ENCODE data around the gene THSD4. TPM values are rescaled to one million over a fixed set of nuclear protein-coding genes. Genes with fewer than 3 reads are reported as not detected.

Gene THSD4
- total and polyA plus RNA-seq, 3 experiments from 2014 or later = not detected

DNA sequence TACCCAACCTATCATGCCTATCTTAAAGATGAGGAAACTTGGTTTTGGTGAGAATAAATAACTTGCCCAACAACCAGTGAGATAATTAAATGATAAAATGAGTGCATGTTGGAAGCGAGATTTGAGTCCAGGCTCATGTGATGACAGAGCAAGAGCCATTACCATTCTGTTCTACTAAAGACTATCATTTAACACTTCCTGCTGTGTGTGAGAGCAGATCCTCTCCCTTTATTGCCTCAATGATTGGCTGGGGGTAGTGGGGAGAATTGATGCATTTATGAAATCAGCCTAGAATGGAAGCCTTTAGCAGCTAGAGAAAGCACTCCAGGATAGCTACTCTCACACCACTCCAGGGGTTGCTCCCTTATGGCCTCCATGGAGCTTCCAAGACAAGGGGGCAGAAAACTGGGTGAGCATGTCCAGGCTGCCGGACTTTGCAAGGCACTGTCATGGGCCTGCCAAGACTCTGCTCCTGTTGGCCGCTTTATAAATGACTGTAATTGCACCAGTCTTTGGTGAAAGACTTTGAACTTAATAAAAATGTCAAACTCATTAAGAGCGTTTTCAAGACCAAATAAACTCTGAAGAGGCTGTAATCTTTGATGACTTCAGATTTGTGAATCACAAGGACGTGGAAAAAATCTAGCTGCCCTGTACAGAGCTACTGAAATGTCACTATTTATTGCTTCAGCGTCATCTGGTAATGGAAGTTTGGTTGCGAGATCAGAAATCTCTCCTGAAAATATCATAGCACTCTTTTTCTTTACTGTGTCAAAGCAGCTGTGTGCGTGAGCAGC is 486.0 kb downstream of the THSD4 start:
- Mint-ChIP-seq H3K36me3 (no peaks in the 10 kb centered on the region), H3K27me3 (peaks cover 4 to 26% of the 10 kb centered on the region in 2 donors), H3K4me1 (no peaks in the 10 kb centered on the region), H3K9me3 (peaks cover 3 to 8% (median 5%) of the 10 kb centered on the region in 5 donors), H3K27ac (no peak overlapping the region), H3K4me3 (no peak overlapping the region)
- Histone ChIP-seq H3K4me1 (ENCODE audit: insufficient read depth, low read length) (no peaks in the 10 kb centered on the region), H3K36me3 (ENCODE audit: insufficient read depth, low read length) (no peaks in the 10 kb centered on the region), H3K27me3 (ENCODE audit: insufficient read depth, low read length, poor library complexity, severe bottlenecking) (no peaks in the 10 kb centered on the region), H3K27ac (ENCODE audit: low read depth, low read length) (no peak overlapping the region), H3K4me3 (ENCODE audit: low read length) (no peak overlapping the region), H3K9me3 (ENCODE audit: low read length) (no peaks in the 10 kb centered on the region)
- DNase-seq = no peak
- CTCF ChIA-PET = no interaction called here
- POLR2A ChIA-PET = no interaction called here

DNA sequence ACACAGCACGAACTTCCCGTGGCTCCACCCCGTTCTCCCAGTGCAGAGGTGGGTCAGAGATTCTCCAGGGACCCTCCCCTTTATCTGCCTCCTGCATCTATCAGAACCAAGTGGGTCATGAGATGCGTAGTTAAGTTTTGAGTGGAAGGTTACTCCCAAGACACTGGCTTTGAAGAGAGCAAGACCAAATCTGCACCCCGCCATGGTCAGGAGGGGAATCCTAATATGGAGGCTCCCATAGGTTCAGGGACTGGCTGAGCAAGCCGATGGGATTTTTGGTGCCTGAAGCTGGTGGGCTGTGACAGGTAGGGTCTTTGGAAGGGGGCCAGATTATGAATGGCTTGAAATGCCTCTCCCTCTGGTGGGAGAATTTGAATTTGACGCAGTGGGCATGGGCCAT is 488.1 kb downstream of the THSD4 start:
- no peaks in the 10 kb centered on the region for H3K36me3 ChIP-seq (ENCODE audit: insufficient read depth, low read length)
- H3K27me3 Mint-ChIP-seq = peaks cover 7 to 27% of the 10 kb centered on the region in 2 donors
- H3K27ac Mint-ChIP-seq = no peak overlapping the region
- H3K27me3 ChIP-seq (ENCODE audit: insufficient read depth, low read length, poor library complexity, severe bottlenecking) = no peaks in the 10 kb centered on the region
- CTCF ChIA-PET = no interaction called here
- H3K4me3 ChIP-seq (ENCODE audit: low read length) = no peak overlapping the region
- DNase-seq = no peak
- H3K9me3 Mint-ChIP-seq = peaks cover 5 to 8% (median 5%) of the 10 kb centered on the region in 5 donors
- POLR2A ChIA-PET = no interaction called here
- H3K9me3 ChIP-seq (ENCODE audit: low read length) = no peaks in the 10 kb centered on the region
- no peaks in the 10 kb centered on the region for H3K4me1 ChIP-seq (ENCODE audit: insufficient read depth, low read length)
- H3K4me1 Mint-ChIP-seq = no peaks in the 10 kb centered on the region
- no peaks in the 10 kb centered on the region for H3K36me3 Mint-ChIP-seq
- no peak overlapping the region for H3K4me3 Mint-ChIP-seq
- H3K27ac ChIP-seq (ENCODE audit: low read depth, low read length) = no peak overlapping the region

- no peak for DNase-seq
- CTCF ChIA-PET = no interaction called here
- Histone ChIP-seq H3K27me3 (ENCODE audit: insufficient read depth, low read length, poor library complexity, severe bottlenecking) (no peaks in the 10 kb centered on the region), H3K4me3 (ENCODE audit: low read length) (no peak overlapping the region), H3K36me3 (ENCODE audit: insufficient read depth, low read length) (no peaks in the 10 kb centered on the region), H3K27ac (ENCODE audit: low read depth, low read length) (no peak overlapping the region), H3K4me1 (ENCODE audit: insufficient read depth, low read length) (no peaks in the 10 kb centered on the region), H3K9me3 (ENCODE audit: low read length) (no peaks in the 10 kb centered on the region)
- H3K27me3 Mint-ChIP-seq = peaks cover 7 to 24% of the 10 kb centered on the region in 2 donors
- H3K27ac Mint-ChIP-seq = no peak overlapping the region
- H3K4me3 Mint-ChIP-seq = no peak overlapping the region
- H3K36me3 Mint-ChIP-seq = no peaks in the 10 kb centered on the region
- POLR2A ChIA-PET = no interaction called here
- H3K4me1 Mint-ChIP-seq = no peaks in the 10 kb centered on the region
- peaks cover 5 to 8% (median 5%) of the 10 kb centered on the region in 5 donors for H3K9me3 Mint-ChIP-seq
Observed at GRCh38 chr15:71607383-71607782, 492.1 kb downstream of the THSD4 start.

GRCh38 chr15:71610728-71611552 is 495.7 kb downstream of the THSD4 start:
- Histone ChIP-seq H3K36me3 (ENCODE audit: insufficient read depth, low read length) (no peaks in the 10 kb centered on the region), H3K9me3 (ENCODE audit: low read length) (no peaks in the 10 kb centered on the region), H3K4me1 (ENCODE audit: insufficient read depth, low read length) (no peaks in the 10 kb centered on the region), H3K4me3 (ENCODE audit: low read length) (no peak overlapping the region), H3K27me3 (ENCODE audit: insufficient read depth, low read length, poor library complexity, severe bottlenecking) (no peaks in the 10 kb centered on the region), H3K27ac (ENCODE audit: low read depth, low read length) (no peak overlapping the region)
- POLR2A ChIA-PET = no interaction called here
- DNase-seq = no peak
- Mint-ChIP-seq H3K36me3 (no peaks in the 10 kb centered on the region), H3K27me3 (peaks cover 8 to 16% of the 10 kb centered on the region in 2 donors), H3K9me3 (peaks cover 0 to 2% (median 0%) of the 10 kb centered on the region in 5 donors), H3K4me3 (no peak overlapping the region), H3K4me1 (no peaks in the 10 kb centered on the region), H3K27ac (no peak overlapping the region)
- CTCF ChIA-PET = no interaction called here

DNA sequence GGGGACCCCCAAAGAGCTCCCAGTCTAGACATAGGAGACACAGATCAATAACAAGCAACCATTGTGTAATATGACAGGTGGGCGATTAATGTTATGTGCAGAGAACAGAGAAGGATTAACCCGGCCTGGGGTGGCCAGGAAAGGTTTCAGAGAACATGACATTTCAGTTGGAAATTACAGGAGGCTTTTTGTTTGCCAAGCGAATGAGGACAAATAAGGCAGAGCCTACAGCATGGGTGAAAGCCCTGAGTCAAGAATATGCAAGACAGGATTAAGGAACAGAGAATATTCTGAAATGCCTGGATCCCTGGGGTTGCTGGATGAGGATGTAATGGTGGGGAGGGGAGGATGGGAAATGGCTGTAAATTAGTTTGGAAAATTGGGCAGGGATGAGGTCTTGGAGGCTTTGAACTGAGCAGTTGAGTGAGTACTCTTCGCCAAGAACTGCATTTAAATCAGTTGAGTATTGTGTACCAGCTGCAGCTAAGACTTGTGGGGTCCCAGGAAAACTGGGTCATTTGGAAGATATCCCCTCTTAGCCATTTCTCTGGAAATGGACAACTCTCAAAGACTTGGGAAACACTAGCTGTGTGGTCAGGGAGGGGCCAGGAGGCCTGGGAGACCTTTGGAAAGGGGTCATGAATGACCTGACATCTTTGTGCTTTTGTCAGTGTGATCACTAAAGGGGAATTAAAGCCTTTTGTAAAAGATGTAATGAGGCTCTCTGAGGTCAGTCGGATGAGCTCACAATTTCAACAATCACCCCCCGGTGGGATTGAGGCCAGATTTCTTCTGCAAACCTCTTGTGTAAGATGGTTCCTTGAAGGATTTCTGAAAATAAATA is 496.5 kb downstream of the THSD4 start:
- no peaks in the 10 kb centered on the region for H3K9me3 ChIP-seq (ENCODE audit: low read length)
- no peaks in the 10 kb centered on the region for H3K4me1 ChIP-seq (ENCODE audit: insufficient read depth, low read length)
- DNase-seq = no peak
- no peaks in the 10 kb centered on the region for H3K36me3 ChIP-seq (ENCODE audit: insufficient read depth, low read length)
- Mint-ChIP-seq H3K27ac (no peak overlapping the region), H3K27me3 (peaks cover 8 to 16% of the 10 kb centered on the region in 2 donors), H3K4me3 (no peak overlapping the region), H3K9me3 (peaks cover 0 to 2% (median 0%) of the 10 kb centered on the region in 5 donors), H3K4me1 (no peaks in the 10 kb centered on the region), H3K36me3 (no peaks in the 10 kb centered on the region)
- H3K27ac ChIP-seq (ENCODE audit: low read depth, low read length) = no peak overlapping the region
- H3K4me3 ChIP-seq (ENCODE audit: low read length) = no peak overlapping the region
- ChIA-PET CTCF (no interaction called here), POLR2A (no interaction called here)
- H3K27me3 ChIP-seq (ENCODE audit: insufficient read depth, low read length, poor library complexity, severe bottlenecking) = no peaks in the 10 kb centered on the region

DNA sequence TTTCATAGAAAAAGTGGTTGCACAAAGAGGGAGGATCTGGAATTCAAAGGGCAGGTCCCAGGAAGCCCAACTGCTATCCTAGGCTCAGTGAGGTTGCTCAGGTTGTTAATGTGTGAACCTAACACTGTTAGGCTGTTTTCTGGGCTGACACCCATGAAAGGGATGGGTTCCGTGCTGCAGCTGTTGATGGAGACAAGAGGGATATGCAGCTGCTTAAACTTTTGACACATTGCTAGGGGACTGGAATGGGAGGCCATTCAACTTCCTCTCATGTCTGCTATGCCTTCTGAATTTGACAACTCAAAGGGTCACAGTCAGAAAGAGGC is 497.1 kb downstream of the THSD4 start:
- no peaks in the 10 kb centered on the region for H3K27me3 ChIP-seq (ENCODE audit: insufficient read depth, low read length, poor library complexity, severe bottlenecking)
- H3K4me3 Mint-ChIP-seq = no peak overlapping the region
- no peak overlapping the region for H3K27ac ChIP-seq (ENCODE audit: low read depth, low read length)
- H3K27ac Mint-ChIP-seq = no peak overlapping the region
- CTCF ChIA-PET = no interaction called here
- no peak for DNase-seq
- H3K4me1 Mint-ChIP-seq = no peaks in the 10 kb centered on the region
- H3K4me3 ChIP-seq (ENCODE audit: low read length) = no peak overlapping the region
- no peaks in the 10 kb centered on the region for H3K36me3 Mint-ChIP-seq
- H3K9me3 Mint-ChIP-seq = no peaks in the 10 kb centered on the region
- peaks cover 7 to 12% of the 10 kb centered on the region in 2 donors for H3K27me3 Mint-ChIP-seq
- no peaks in the 10 kb centered on the region for H3K36me3 ChIP-seq (ENCODE audit: insufficient read depth, low read length)
- POLR2A ChIA-PET = no interaction called here
- H3K4me1 ChIP-seq (ENCODE audit: insufficient read depth, low read length) = no peaks in the 10 kb centered on the region
- H3K9me3 ChIP-seq (ENCODE audit: low read length) = no peaks in the 10 kb centered on the region

GRCh38 chr15:71612869-71613268 is 497.6 kb downstream of the THSD4 start:
- no peaks in the 10 kb centered on the region for H3K9me3 ChIP-seq (ENCODE audit: low read length)
- H3K36me3 ChIP-seq (ENCODE audit: insufficient read depth, low read length) = no peaks in the 10 kb centered on the region
- H3K4me1 ChIP-seq (ENCODE audit: insufficient read depth, low read length) = no peaks in the 10 kb centered on the region
- CTCF ChIA-PET = no interaction called here
- H3K36me3 Mint-ChIP-seq = no peaks in the 10 kb centered on the region
- POLR2A ChIA-PET = no interaction called here
- no peak overlapping the region for H3K4me3 ChIP-seq (ENCODE audit: low read length)
- H3K27ac Mint-ChIP-seq = no peak overlapping the region
- no peaks in the 10 kb centered on the region for H3K4me1 Mint-ChIP-seq
- peaks cover 4 to 8% of the 10 kb centered on the region in 2 donors for H3K27me3 Mint-ChIP-seq
- DNase-seq = no peak
- H3K9me3 Mint-ChIP-seq = no peaks in the 10 kb centered on the region
- no peak overlapping the region for H3K27ac ChIP-seq (ENCODE audit: low read depth, low read length)
- no peak overlapping the region for H3K4me3 Mint-ChIP-seq
- H3K27me3 ChIP-seq (ENCODE audit: insufficient read depth, low read length, poor library complexity, severe bottlenecking) = no peaks in the 10 kb centered on the region

DNA sequence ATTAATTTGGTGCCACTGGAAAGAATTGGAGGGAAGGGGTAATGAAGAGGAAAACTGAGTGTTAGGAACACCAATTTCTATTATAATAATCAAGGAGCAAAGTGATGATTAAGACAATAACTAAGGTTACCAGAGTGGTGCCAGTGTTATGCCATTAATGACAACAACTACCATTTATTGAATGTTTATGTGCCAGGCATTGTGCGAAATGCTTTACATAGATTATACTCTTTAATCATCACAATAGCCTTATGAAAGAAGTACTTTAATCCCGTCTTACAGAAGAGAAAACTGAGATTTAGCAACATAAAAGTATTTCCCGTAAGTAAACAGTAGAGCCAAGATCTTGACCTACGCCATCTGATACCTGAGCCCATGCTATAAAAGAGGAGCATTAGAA is 507.8 kb downstream of the THSD4 start:
- no peak for DNase-seq
- Histone ChIP-seq H3K27ac (ENCODE audit: low read depth, low read length) (no peak overlapping the region), H3K9me3 (ENCODE audit: low read length) (no peaks in the 10 kb centered on the region), H3K36me3 (ENCODE audit: insufficient read depth, low read length) (no peaks in the 10 kb centered on the region), H3K4me3 (ENCODE audit: low read length) (no peak overlapping the region), H3K27me3 (ENCODE audit: insufficient read depth, low read length, poor library complexity, severe bottlenecking) (no peaks in the 10 kb centered on the region), H3K4me1 (ENCODE audit: insufficient read depth, low read length) (no peaks in the 10 kb centered on the region)
- Mint-ChIP-seq H3K36me3 (no peaks in the 10 kb centered on the region), H3K9me3 (no peaks in the 10 kb centered on the region), H3K27me3 (peaks cover 8 to 29% of the 10 kb centered on the region in 2 donors), H3K27ac (no peak overlapping the region), H3K4me1 (no peaks in the 10 kb centered on the region), H3K4me3 (no peak overlapping the region)
- CTCF ChIA-PET = no interaction called here
- POLR2A ChIA-PET = no interaction called here

Data from CD8-positive, alpha-beta memory T cell (primary cell).